ENCODE data around the gene MYH10.

Gene MYH10

GRCh38 chr17:8580952-8581658, 49.4 kb downstream of the MYH10 start:
- no peak overlapping the region for H3K27ac ChIP-seq (ENCODE audit: low read depth, low read length)
- H3K27me3 ChIP-seq (ENCODE audit: low read length) = no peaks in the 10 kb centered on the region
- no peaks in the 10 kb centered on the region for H3F3A ChIP-seq (ENCODE audit: insufficient read depth)
- no peak overlapping the region for H3K4me2 ChIP-seq (ENCODE audit: low read depth, low read length, poor library complexity, severe bottlenecking)
- H4K20me1 ChIP-seq (ENCODE audit: low read depth, low read length) = no peaks in the 10 kb centered on the region
- H3K36me3 ChIP-seq (ENCODE audit: low read length) = no peaks in the 10 kb centered on the region
- H2AFZ ChIP-seq (ENCODE audit: low read depth, low read length, severe bottlenecking) = no peak overlapping the region
- no peaks in the 10 kb centered on the region for H3K9me3 ChIP-seq (ENCODE audit: insufficient read depth, low read length)
- H3K4me3 ChIP-seq (ENCODE audit: insufficient read depth, low read length, poor library complexity, severe bottlenecking) = no peak overlapping the region
- TF ChIP-seq EZH2phosphoT487 (conservative IDR thresholded peaks at IDR 0.05; ENCODE audit: low read length) (no peak), CTCF (IDR thresholded peaks at IDR 0.05; ENCODE audit: insufficient read depth, low read length, poor library complexity, severe bottlenecking) (no peak)
- no peaks in the 10 kb centered on the region for H3K79me2 ChIP-seq (ENCODE audit: insufficient read depth, low read length)
- H3K9me2 ChIP-seq (replicated peaks; ENCODE audit: insufficient read depth, low read length) = no peaks in the 10 kb centered on the region
- no peak overlapping the region for H3K9ac ChIP-seq (ENCODE audit: low read length)

GRCh38 chr17:8577868-8578267, 52.7 kb downstream of the MYH10 start:
- TF ChIP-seq CTCF (IDR thresholded peaks at IDR 0.05; ENCODE audit: insufficient read depth, low read length, poor library complexity, severe bottlenecking) (no peak), EZH2phosphoT487 (conservative IDR thresholded peaks at IDR 0.05; ENCODE audit: low read length) (no peak)
- Histone ChIP-seq H2AFZ (ENCODE audit: low read depth, low read length, severe bottlenecking) (no peak overlapping the region), H3K36me3 (ENCODE audit: low read length) (no peaks in the 10 kb centered on the region), H3K9ac (ENCODE audit: low read length) (no peak overlapping the region), H3K4me3 (ENCODE audit: insufficient read depth, low read length, poor library complexity, severe bottlenecking) (no peak overlapping the region), H3K4me2 (ENCODE audit: low read depth, low read length, poor library complexity, severe bottlenecking) (no peak overlapping the region), H3K9me3 (ENCODE audit: insufficient read depth, low read length) (no peaks in the 10 kb centered on the region), H3K9me2 (replicated peaks; ENCODE audit: insufficient read depth, low read length) (no peaks in the 10 kb centered on the region), H3K79me2 (ENCODE audit: insufficient read depth, low read length) (no peaks in the 10 kb centered on the region), H3K27me3 (ENCODE audit: low read length) (no peaks in the 10 kb centered on the region), H3K27ac (ENCODE audit: low read depth, low read length) (no peak overlapping the region), H3F3A (ENCODE audit: insufficient read depth) (no peaks in the 10 kb centered on the region), H4K20me1 (ENCODE audit: low read depth, low read length) (no peaks in the 10 kb centered on the region)

GRCh38 chr17:8576559-8577294, 53.8 kb downstream of the MYH10 start:
- H3K4me3 ChIP-seq (ENCODE audit: insufficient read depth, low read length, poor library complexity, severe bottlenecking) = no peak overlapping the region
- H3K9me3 ChIP-seq (ENCODE audit: insufficient read depth, low read length) = no peaks in the 10 kb centered on the region
- H3K9me2 ChIP-seq (replicated peaks; ENCODE audit: insufficient read depth, low read length) = no peaks in the 10 kb centered on the region
- no peaks in the 10 kb centered on the region for H3K27me3 ChIP-seq (ENCODE audit: low read length)
- H3K9ac ChIP-seq (ENCODE audit: low read length) = no peak overlapping the region
- H3K79me2 ChIP-seq (ENCODE audit: insufficient read depth, low read length) = no peaks in the 10 kb centered on the region
- no peak overlapping the region for H2AFZ ChIP-seq (ENCODE audit: low read depth, low read length, severe bottlenecking)
- no peak for TF ChIP-seq EZH2phosphoT487 (conservative IDR thresholded peaks at IDR 0.05; ENCODE audit: low read length)
- no peak for TF ChIP-seq CTCF (IDR thresholded peaks at IDR 0.05; ENCODE audit: insufficient read depth, low read length, poor library complexity, severe bottlenecking)
- H3F3A ChIP-seq (ENCODE audit: insufficient read depth) = no peaks in the 10 kb centered on the region
- no peaks in the 10 kb centered on the region for H3K36me3 ChIP-seq (ENCODE audit: low read length)
- no peak overlapping the region for H3K4me2 ChIP-seq (ENCODE audit: low read depth, low read length, poor library complexity, severe bottlenecking)
- H3K27ac ChIP-seq (ENCODE audit: low read depth, low read length) = no peak overlapping the region
- no peaks in the 10 kb centered on the region for H4K20me1 ChIP-seq (ENCODE audit: low read depth, low read length)
